ENCODE results near the gene KIRREL3.

Gene KIRREL3

DNA sequence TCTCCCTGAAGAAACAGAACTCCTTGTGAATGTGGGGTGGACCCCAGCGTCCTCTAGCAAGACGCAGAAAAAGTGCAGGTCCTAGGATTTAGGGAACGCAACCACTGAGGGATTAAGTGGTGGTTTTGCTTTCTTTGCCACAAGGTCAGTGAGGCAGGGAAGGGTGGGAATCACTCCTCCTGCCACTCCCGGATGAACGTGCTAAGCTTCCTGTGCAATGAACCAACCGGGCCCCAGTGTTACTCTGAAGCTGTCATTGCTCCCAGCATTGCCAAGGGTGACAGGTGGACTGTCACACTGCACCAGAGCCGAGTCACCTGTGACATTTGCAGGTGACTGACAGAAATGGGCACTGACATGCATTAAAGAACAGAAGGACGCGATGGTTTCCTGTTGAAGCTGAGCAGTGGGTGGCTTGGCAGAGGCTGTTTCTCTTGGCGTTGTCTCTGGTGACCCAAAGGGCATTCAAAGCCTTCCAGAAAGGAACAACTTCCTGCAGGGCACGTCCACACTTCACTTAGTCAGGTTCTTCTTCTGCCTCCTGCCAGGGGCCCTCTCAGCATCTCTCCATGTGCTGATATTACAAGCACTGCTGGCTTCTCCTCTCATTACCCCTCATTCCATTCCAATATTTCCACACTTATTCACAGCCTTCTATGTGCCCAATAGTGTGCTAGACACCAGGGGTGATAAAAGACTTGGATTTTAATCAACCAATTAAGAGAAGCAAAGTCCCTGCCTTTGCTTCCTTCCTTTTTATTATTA is 9.7 kb downstream of the KIRREL3 start:
- TF ChIP-seq, protein P1, sequence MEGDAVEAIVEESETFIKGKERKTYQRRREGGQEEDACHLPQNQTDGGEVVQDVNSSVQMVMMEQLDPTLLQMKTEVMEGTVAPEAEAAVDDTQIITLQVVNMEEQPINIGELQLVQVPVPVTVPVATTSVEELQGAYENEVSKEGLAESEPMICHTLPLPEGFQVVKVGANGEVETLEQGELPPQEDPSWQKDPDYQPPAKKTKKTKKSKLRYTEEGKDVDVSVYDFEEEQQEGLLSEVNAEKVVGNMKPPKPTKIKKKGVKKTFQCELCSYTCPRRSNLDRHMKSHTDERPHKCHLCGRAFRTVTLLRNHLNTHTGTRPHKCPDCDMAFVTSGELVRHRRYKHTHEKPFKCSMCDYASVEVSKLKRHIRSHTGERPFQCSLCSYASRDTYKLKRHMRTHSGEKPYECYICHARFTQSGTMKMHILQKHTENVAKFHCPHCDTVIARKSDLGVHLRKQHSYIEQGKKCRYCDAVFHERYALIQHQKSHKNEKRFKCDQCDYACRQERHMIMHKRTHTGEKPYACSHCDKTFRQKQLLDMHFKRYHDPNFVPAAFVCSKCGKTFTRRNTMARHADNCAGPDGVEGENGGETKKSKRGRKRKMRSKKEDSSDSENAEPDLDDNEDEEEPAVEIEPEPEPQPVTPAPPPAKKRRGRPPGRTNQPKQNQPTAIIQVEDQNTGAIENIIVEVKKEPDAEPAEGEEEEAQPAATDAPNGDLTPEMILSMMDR (IDR thresholded peaks at IDR 0.05; ENCODE audit: insufficient read depth, low read length, missing control alignments) = no peak
- no peak for DNase-seq (ENCODE audit: low read depth, low spot score)
- ChIA-PET CTCF (interaction anchor here (0.6 to 10.7 kb wide), 98 partner anchors 10 to 605 kb away, joined by 3 to 125 read pairs (median 4); partner anchors contain the start of gene KIRREL3), POLR2A (interaction anchor here (0.6 to 2.1 kb wide), 6 partner anchors 10 to 383 kb away, joined by 3 to 7 read pairs (median 3); partner anchors contain the start of gene KIRREL3)
- peak overlapping the region; percentile 23 for H3K4me3 ChIP-seq (ENCODE audit: low read depth, low read length)

DNA sequence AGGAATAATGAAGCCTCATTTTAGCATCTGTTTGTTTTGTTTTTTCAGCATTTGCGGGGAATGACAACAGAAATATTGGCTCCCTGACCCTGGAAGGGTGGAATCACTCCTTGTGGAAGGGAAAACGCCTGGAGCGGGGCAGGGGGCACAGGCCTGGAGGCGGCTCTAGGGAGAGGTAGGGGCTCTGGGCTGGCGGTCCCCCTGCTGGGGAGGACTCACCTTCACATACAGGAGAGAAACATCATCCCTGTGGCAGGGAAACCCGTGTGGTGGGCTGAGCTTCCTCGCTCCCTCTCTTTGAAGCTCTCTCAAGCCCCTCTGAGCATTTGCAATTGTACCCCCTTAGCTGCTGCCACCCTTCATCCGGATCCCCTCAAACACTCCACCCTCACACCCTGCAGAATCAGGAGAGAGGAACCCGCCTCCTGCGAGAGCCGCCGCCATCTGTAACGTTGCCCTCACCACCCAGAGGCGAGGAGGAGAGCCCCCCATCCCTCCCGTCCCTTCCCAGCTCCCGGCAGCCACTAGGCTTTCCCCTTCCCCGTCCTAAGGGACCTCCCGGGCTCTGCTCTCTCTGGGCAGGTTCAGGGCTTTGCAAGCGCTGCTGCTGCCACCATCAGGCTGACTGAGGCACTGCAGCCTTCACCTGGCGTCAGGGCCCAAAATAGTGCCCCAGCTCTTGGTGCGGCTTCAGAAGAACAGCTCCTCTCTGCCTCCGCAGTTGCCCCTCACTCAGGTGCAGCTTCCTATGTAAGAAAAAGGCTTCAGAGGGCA is 10.4 kb downstream of the KIRREL3 start:
- DNase-seq (ENCODE audit: low read depth, low spot score) = no peak
- TF ChIP-seq, protein P1 (IDR thresholded peaks at IDR 0.05; ENCODE audit: insufficient read depth, low read length, missing control alignments) = peak; percentile 95
- H3K4me3 ChIP-seq (ENCODE audit: low read depth, low read length) = peak overlapping the region; percentile 44
- ChIA-PET POLR2A (interaction anchor here (1.0 to 1.1 kb wide), 2 partner anchors 60 to 382 kb away, joined by 3 read pairs; no protein-coding TSS in a partner anchor), CTCF (interaction anchor here (0.6 to 10.7 kb wide), 96 partner anchors 11 to 605 kb away, joined by 3 to 125 read pairs (median 4); partner anchors contain the start of gene KIRREL3)

DNA sequence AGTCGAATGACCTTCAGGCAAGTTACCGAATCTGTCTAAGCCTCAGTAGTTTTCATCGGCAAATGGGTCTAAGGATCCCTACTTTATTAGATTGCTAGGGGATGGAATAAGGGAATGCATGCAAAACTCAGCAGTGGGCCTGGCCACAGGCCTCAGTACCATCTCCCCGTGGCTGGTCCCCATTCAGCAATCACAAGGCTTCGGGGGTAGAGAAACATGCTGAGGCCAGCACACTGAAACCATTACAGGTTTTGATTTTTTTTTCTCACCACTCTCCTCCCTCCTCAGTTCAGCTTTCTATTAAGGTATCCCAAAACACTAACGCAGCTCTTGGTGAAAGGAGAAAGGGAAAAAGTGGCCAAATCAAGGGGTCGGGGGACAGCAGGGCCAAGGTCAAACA is 11.9 kb downstream of the KIRREL3 start:
- ChIA-PET POLR2A (interaction anchor here (0.7 kb wide), 1 partner anchor 1276 kb away, joined by 3 read pairs; no protein-coding TSS in a partner anchor), CTCF (interaction anchor here (0.9 to 10.7 kb wide), 19 partner anchors 9 to 548 kb away, joined by 3 to 125 read pairs (median 6); no protein-coding TSS in a partner anchor)
- no peak for DNase-seq (ENCODE audit: low read depth, low spot score)
- H3K4me3 ChIP-seq (ENCODE audit: low read depth, low read length) = no peak overlapping the region
- TF ChIP-seq, protein P1 (IDR thresholded peaks at IDR 0.05; ENCODE audit: insufficient read depth, low read length, missing control alignments) = no peak

DNA sequence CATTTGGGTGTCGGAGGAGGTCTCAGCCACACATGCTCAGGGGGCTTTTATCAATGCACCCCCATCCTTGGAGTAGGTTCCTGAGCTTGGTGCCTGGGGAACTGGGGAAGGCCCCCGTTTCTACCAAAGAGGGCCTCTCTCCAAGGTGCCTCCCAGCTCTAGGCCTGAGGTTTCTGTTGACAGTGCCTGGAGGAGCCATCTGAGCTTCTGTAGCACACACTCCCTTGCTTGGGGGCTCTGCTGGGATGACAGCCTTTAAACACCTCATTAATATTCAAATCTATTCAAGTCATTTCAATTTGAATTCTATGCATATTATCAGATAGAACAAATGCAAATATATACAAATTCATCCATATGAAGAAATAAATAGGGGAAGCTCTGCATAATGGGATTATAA is 18.9 kb downstream of the KIRREL3 start:
- TF ChIP-seq, protein P1 (IDR thresholded peaks at IDR 0.05; ENCODE audit: insufficient read depth, low read length, missing control alignments) = no peak
- no peak overlapping the region for H3K4me3 ChIP-seq (ENCODE audit: low read depth, low read length)
- CTCF ChIA-PET = interaction anchor here (1.0 to 6.4 kb wide), 3 partner anchors 7 to 375 kb away, joined by 3 to 90 read pairs (median 4); no protein-coding TSS in a partner anchor
- POLR2A ChIA-PET = no interaction called here
- no peak for DNase-seq (ENCODE audit: low read depth, low spot score)

DNA sequence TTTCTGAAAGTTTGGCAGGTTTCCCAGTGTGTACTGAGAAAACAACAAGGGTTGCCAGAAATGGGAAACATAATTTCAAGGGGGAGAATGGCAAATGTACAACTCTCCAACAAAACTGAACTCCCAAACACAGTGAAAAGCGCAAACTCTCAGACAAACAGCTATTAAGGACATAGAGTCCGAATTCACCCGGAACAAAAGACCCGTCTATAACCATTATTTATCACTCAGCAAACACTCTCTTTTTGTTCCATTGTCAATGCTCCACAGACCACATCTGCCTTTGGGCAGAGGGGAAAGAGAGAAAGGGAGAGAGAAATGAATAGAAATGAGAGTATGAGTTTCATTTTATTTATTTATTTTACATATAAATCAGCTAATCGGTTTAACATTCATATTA is 21.7 kb downstream of the KIRREL3 start:
- no peak for DNase-seq (ENCODE audit: low read depth, low spot score)
- TF ChIP-seq, protein P1 (IDR thresholded peaks at IDR 0.05; ENCODE audit: insufficient read depth, low read length, missing control alignments) = no peak
- ChIA-PET CTCF (interaction anchor here (2.9 to 6.4 kb wide), 2 partner anchors 10 kb away, joined by 16 to 90 read pairs; no protein-coding TSS in a partner anchor), POLR2A (no interaction called here)
- no peak overlapping the region for H3K4me3 ChIP-seq (ENCODE audit: low read depth, low read length)
